ENCODE data around the gene PTPRE.

PTPRE gene

DNA sequence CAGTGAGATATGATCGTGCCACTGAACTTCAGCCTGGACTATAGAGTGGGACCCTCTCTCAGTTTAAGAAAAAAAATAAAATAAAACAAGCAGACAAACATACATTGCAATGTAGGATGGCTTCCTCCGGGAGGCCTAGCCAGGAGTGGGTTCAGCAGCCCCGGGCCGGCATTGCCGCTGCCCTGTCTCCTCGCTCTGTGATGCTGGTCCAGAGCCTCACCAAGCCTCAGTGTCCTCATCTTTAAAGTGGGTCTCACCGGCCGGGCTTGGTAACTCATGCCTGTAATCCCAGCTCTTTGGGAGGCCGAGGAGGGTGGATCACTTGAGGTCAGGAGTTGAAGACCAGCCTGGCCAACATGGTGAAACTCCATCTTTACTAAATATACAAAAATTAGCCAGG is 71.6 kb downstream of the PTPRE start:
- no peak overlapping the region for H3K4me3 ChIP-seq (ENCODE audit: low read depth, low read length)
- no peak for DNase-seq (ENCODE audit: low read depth)
- TF ChIP-seq, protein P1, sequence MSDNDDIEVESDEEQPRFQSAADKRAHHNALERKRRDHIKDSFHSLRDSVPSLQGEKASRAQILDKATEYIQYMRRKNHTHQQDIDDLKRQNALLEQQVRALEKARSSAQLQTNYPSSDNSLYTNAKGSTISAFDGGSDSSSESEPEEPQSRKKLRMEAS (IDR thresholded peaks at IDR 0.05; ENCODE audit: low read depth, low read length) = no peak
- TF ChIP-seq POLR2A (IDR thresholded peaks at IDR 0.05; ENCODE audit: extremely low read depth, insufficient read length) (no peak), MYC (IDR thresholded peaks at IDR 0.05; ENCODE audit: low read depth, low read length) (no peak)
- TF ChIP-seq, protein P2, sequence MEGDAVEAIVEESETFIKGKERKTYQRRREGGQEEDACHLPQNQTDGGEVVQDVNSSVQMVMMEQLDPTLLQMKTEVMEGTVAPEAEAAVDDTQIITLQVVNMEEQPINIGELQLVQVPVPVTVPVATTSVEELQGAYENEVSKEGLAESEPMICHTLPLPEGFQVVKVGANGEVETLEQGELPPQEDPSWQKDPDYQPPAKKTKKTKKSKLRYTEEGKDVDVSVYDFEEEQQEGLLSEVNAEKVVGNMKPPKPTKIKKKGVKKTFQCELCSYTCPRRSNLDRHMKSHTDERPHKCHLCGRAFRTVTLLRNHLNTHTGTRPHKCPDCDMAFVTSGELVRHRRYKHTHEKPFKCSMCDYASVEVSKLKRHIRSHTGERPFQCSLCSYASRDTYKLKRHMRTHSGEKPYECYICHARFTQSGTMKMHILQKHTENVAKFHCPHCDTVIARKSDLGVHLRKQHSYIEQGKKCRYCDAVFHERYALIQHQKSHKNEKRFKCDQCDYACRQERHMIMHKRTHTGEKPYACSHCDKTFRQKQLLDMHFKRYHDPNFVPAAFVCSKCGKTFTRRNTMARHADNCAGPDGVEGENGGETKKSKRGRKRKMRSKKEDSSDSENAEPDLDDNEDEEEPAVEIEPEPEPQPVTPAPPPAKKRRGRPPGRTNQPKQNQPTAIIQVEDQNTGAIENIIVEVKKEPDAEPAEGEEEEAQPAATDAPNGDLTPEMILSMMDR (IDR thresholded peaks at IDR 0.05; ENCODE audit: low read depth, low read length) = no peak

DNA sequence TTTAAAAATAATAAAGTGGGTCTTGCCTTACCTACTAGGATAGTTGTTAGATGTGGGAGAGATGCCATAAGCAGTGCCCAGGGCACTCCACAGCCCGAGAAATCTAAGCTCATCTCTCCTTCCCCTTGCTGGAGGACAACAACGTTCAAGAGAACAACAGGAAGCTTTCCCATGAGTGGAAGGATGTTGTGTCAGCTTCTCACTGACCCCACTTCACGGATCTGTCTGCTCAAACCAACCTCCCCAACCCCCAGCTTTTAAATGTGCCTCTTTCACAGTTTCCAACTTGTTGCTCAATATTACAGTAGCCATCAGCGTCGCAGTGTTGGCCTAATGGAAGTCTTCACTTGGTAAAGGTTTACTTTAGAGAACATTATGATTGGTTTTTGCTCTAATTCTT is 72.1 kb downstream of the PTPRE start:
- peak; percentile 50 for DNase-seq (ENCODE audit: low read depth)
- no peak overlapping the region for H3K4me3 ChIP-seq (ENCODE audit: low read depth, low read length)
- TF ChIP-seq MYC (IDR thresholded peaks at IDR 0.05; ENCODE audit: low read depth, low read length) (no peak), POLR2A (IDR thresholded peaks at IDR 0.05; ENCODE audit: extremely low read depth, insufficient read length) (no peak)
- TF ChIP-seq, protein P2 (IDR thresholded peaks at IDR 0.05; ENCODE audit: low read depth, low read length) = no peak
- TF ChIP-seq, protein P1 (IDR thresholded peaks at IDR 0.05; ENCODE audit: low read depth, low read length) = no peak

DNA sequence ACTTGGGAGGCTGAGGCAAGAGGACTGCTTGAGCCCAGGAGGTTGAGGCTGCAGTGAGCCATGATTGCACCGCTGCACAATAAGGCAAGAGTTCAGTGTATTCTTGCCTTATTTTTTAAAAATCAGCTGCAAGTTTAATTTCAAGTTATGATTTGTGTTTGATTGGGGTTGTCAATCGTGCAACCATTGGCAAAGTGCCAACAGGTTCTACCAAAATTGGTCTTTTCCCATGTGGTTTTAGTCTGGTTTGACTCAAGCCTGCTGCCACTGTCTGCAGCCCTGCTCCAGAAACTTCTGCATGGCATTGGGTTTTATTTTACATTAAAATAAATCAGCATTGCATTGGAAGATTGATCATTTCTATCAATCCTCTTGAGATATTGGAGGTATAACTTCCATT is 72.7 kb downstream of the PTPRE start:
- TF ChIP-seq POLR2A (IDR thresholded peaks at IDR 0.05; ENCODE audit: extremely low read depth, insufficient read length) (no peak), MYC (IDR thresholded peaks at IDR 0.05; ENCODE audit: low read depth, low read length) (no peak)
- TF ChIP-seq, protein P2 (IDR thresholded peaks at IDR 0.05; ENCODE audit: low read depth, low read length) = no peak
- H3K4me3 ChIP-seq (ENCODE audit: low read depth, low read length) = no peak overlapping the region
- no peak for DNase-seq (ENCODE audit: low read depth)

DNA sequence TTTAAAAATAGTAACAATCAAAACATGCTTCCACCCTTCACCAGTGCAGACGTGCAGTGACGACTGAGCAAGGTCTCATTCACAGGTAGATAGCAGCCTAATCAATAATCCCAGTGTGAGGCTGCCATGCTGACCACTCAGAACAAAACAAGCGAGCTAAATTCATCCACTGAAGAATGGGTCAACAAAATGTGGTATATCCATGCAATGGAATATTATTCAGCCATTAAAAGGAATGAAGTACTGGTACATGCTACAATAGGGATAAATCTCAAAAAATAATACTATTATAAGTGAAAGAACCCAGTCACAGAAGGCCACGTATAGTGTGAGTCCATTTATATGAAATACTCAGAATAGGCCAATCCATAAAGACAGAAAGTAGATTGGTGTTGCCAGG is 74.0 kb downstream of the PTPRE start:
- TF ChIP-seq, protein P2 (IDR thresholded peaks at IDR 0.05; ENCODE audit: low read depth, low read length) = no peak
- TF ChIP-seq, protein P1 (IDR thresholded peaks at IDR 0.05; ENCODE audit: low read depth, low read length) = no peak
- TF ChIP-seq MYC (IDR thresholded peaks at IDR 0.05; ENCODE audit: low read depth, low read length) (no peak), POLR2A (IDR thresholded peaks at IDR 0.05; ENCODE audit: extremely low read depth, insufficient read length) (no peak)
- no peak for DNase-seq (ENCODE audit: low read depth)
- no peak overlapping the region for H3K4me3 ChIP-seq (ENCODE audit: low read depth, low read length)

DNA sequence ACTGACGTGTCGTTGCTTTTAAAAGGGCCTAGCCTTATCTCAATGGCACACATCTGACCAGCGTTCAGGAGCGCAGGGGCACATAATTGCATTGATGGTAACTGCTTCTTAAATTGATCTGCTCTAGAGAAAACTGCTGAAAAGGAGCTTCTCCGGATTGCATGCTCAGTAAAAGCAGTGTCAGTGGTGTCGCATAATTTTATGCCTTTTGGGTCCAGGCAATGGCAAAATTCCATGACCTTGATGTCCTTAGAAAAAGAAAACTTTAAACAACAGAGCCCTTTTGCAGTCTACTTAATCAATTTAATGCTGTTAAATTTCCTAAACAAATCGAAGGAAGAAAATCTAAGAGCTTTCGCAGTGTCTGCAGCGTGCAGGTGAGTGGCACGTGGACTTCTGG is 75.7 kb downstream of the PTPRE start:
- TF ChIP-seq, protein P1 (IDR thresholded peaks at IDR 0.05; ENCODE audit: low read depth, low read length) = no peak
- TF ChIP-seq POLR2A (IDR thresholded peaks at IDR 0.05; ENCODE audit: extremely low read depth, insufficient read length) (no peak), MYC (IDR thresholded peaks at IDR 0.05; ENCODE audit: low read depth, low read length) (no peak)
- TF ChIP-seq, protein P2 (IDR thresholded peaks at IDR 0.05; ENCODE audit: low read depth, low read length) = no peak
- H3K4me3 ChIP-seq (ENCODE audit: low read depth, low read length) = no peak overlapping the region
- no peak for DNase-seq (ENCODE audit: low read depth)
